ENCODE results near the gene TTC34. TPM values are rescaled to one million over a fixed set of nuclear protein-coding genes. Genes with fewer than 3 reads are reported as not detected.
"Not testable (repeated sequence)": the region's sequence is repeated elsewhere in the genome, so short reads cannot be mapped to it uniquely, and the experiment has no call there.

The TTC34 gene
- total RNA-seq, 1 donor from 2014 or later: under 0.01 TPM

GRCh38 chr1:2799811-2800663, 1.5 kb downstream of the TTC34 start:
- DNase-seq (ENCODE audit: low spot score in 2 of 2): no peak

GRCh38 chr1:2798958-2799357, 2.5 kb downstream of the TTC34 start:
- not testable (repeated sequence) for FAIRE-seq

More at GRCh38 chr1:2799811-2800663, 1.5 kb downstream of the TTC34 start:
- no peak for FAIRE-seq

GRCh38 chr1:2797741-2798016, 3.8 kb downstream of the TTC34 start:
- FAIRE-seq (no peak), DNase-seq (ENCODE audit: low spot score in 2 of 2) (no peak)

More at GRCh38 chr1:2798958-2799357, 2.5 kb downstream of the TTC34 start:
- not testable (repeated sequence) for DNase-seq (ENCODE audit: low spot score in 2 of 2)

GRCh38 chr1:2796890-2797740, 4.4 kb downstream of the TTC34 start:
- DNase-seq (ENCODE audit: low spot score in 2 of 2) (no peak), FAIRE-seq (no peak)

- no peak for DNase-seq (ENCODE audit: low spot score in 2 of 2)
- no peak for FAIRE-seq
Measured at GRCh38 chr1:2795926-2796325, 5.6 kb downstream of the TTC34 start.

GRCh38 chr1:2791027-2791760, 10.3 kb downstream of the TTC34 start:
- DNase-seq (ENCODE audit: low spot score in 2 of 2) (no peak), FAIRE-seq (no peak)

- DNase-seq (ENCODE audit: low spot score in 2 of 2) (no peak), FAIRE-seq (no peak)
Measured at GRCh38 chr1:2789986-2790581, 11.4 kb downstream of the TTC34 start.

- FAIRE-seq (no peak), DNase-seq (ENCODE audit: low spot score in 2 of 2) (no peak)
Measured at GRCh38 chr1:2789164-2789985, 12.1 kb downstream of the TTC34 start.

GRCh38 chr1:2788506-2789163, 12.9 kb downstream of the TTC34 start:
- DNase-seq (ENCODE audit: low spot score in 2 of 2): no peak

GRCh38 chr1:2787163-2787911, 14.2 kb downstream of the TTC34 start:
- DNase-seq (ENCODE audit: low spot score in 2 of 2) (no peak), FAIRE-seq (no peak)

More at GRCh38 chr1:2788506-2789163, 12.9 kb downstream of the TTC34 start:
- no peak for FAIRE-seq

GRCh38 chr1:2786329-2787162, 14.9 kb downstream of the TTC34 start:
- DNase-seq (ENCODE audit: low spot score in 2 of 2): peak; percentile 68 to 73
- no peak for FAIRE-seq

- FAIRE-seq (no peak), DNase-seq (ENCODE audit: low spot score in 2 of 2) (no peak)
Measured at GRCh38 chr1:2785631-2786328, 15.7 kb downstream of the TTC34 start.

GRCh38 chr1:2784854-2785630, 16.5 kb downstream of the TTC34 start:
- DNase-seq (ENCODE audit: low spot score in 2 of 2) (no peak), FAIRE-seq (no peak)

- FAIRE-seq (no peak), DNase-seq (ENCODE audit: low spot score in 2 of 2) (no peak)
Measured at GRCh38 chr1:2783435-2784397, 17.8 kb downstream of the TTC34 start.

- FAIRE-seq (no peak), DNase-seq (ENCODE audit: low spot score in 2 of 2) (no peak)
Measured at GRCh38 chr1:2783069-2783434, 18.4 kb downstream of the TTC34 start.
